ENCODE data around the gene ABI3BP. TPM values are rescaled to one million over a fixed set of nuclear protein-coding genes. Genes with fewer than 3 reads are reported as not detected.

Gene ABI3BP
- total RNA-seq, 1 donor from 2014 or later = 2.2 TPM

GRCh38 chr3:100879195-100879810 lies 113.9 kb downstream of the ABI3BP start:
- no peak for TF ChIP-seq CTCF (IDR thresholded peaks at IDR 0.05; ENCODE audit: unreplicated experiment)
- no peaks in the 10 kb centered on the region for H3K4me1 Mint-ChIP-seq
- DNase-seq (ENCODE audit: low spot score in 2 of 2, unreplicated experiment in 2 of 2) = no peak
- H3K4me3 Mint-ChIP-seq = no peak overlapping the region
- no peak overlapping the region for H3K27ac Mint-ChIP-seq
- peaks cover 14% of the 10 kb centered on the region for H3K27me3 Mint-ChIP-seq (ENCODE audit: low read depth)
- no peaks in the 10 kb centered on the region for H3K36me3 Mint-ChIP-seq
- no peaks in the 10 kb centered on the region for H3K9me3 Mint-ChIP-seq

- TF ChIP-seq CTCF (IDR thresholded peaks at IDR 0.05; ENCODE audit: unreplicated experiment) = no peak
Measured at GRCh38 chr3:100877286-100877685, 115.9 kb downstream of the ABI3BP start.

GRCh38 chr3:100875239-100875638 lies 118.0 kb downstream of the ABI3BP start:
- peak in 1 of 2 experiments; percentile 39 for DNase-seq (ENCODE audit: low spot score in 2 of 2, unreplicated experiment in 2 of 2)
- Mint-ChIP-seq H3K27me3 (ENCODE audit: low read depth) (peaks cover 21% of the 10 kb centered on the region), H3K27ac (no peak overlapping the region), H3K4me1 (no peaks in the 10 kb centered on the region), H3K36me3 (no peaks in the 10 kb centered on the region), H3K4me3 (no peak overlapping the region), H3K9me3 (peaks cover 4% of the 10 kb centered on the region)
- TF ChIP-seq CTCF (IDR thresholded peaks at IDR 0.05; ENCODE audit: unreplicated experiment) = no peak

More at GRCh38 chr3:100877286-100877685, 115.9 kb downstream of the ABI3BP start:
- Mint-ChIP-seq H3K27ac (no peak overlapping the region), H3K4me1 (no peaks in the 10 kb centered on the region), H3K4me3 (no peak overlapping the region), H3K27me3 (ENCODE audit: low read depth) (peaks cover 21% of the 10 kb centered on the region), H3K36me3 (no peaks in the 10 kb centered on the region), H3K9me3 (no peaks in the 10 kb centered on the region)
- no peak for DNase-seq (ENCODE audit: low spot score in 2 of 2, unreplicated experiment in 2 of 2)

GRCh38 chr3:100873611-100874010 lies 119.6 kb downstream of the ABI3BP start:
- DNase-seq (ENCODE audit: low spot score in 2 of 2, unreplicated experiment in 2 of 2) = no peak
- H3K36me3 Mint-ChIP-seq = no peaks in the 10 kb centered on the region
- H3K9me3 Mint-ChIP-seq = peaks cover 4% of the 10 kb centered on the region
- H3K4me3 Mint-ChIP-seq = no peak overlapping the region
- H3K4me1 Mint-ChIP-seq = no peaks in the 10 kb centered on the region
- H3K27me3 Mint-ChIP-seq (ENCODE audit: low read depth) = peaks cover 24% of the 10 kb centered on the region
- no peak for TF ChIP-seq CTCF (IDR thresholded peaks at IDR 0.05; ENCODE audit: unreplicated experiment)
- H3K27ac Mint-ChIP-seq = no peak overlapping the region

- Mint-ChIP-seq H3K27ac (no peak overlapping the region), H3K36me3 (no peaks in the 10 kb centered on the region), H3K4me1 (no peaks in the 10 kb centered on the region), H3K27me3 (ENCODE audit: low read depth) (peaks cover 30% of the 10 kb centered on the region), H3K4me3 (no peak overlapping the region), H3K9me3 (peaks cover 4% of the 10 kb centered on the region)
- DNase-seq (ENCODE audit: low spot score in 2 of 2, unreplicated experiment in 2 of 2) = no peak
- TF ChIP-seq CTCF (IDR thresholded peaks at IDR 0.05; ENCODE audit: unreplicated experiment) = no peak
Measured at GRCh38 chr3:100871306-100871705, 121.9 kb downstream of the ABI3BP start.

All from mesothelial cell of epicardium (in vitro differentiated cells).